Activated naive CD8-positive, alpha-beta T cell treated with anti-CD3 and anti-CD28 coated beads, Interleukin-2, amount 50 U/mL, for 24 hours (primary cell): ENCODE results near the gene RC3H1.
A peak's percentile ranks its signal among the peaks of the same experiment; 100 is the strongest.
"Not testable (repeated sequence)": the region's sequence is repeated elsewhere in the genome, so short reads cannot be mapped to it uniquely, and the experiment has no call there.

Source experiments
- ATAC-seq: fragments of 150-1000 bp; cut with Tn5 transposase; one replicate; pipeline ENCODE4 v1.10.0; 2021
- DNase-seq: peaks from one replicate; pipeline ENCODE4 v3.0.0; 2021
- H3K27ac Mint-ChIP-seq: one replicate; pipeline ENCODE4 v1.8.0; 2021; ENCODE audit warnings: mild to moderate bottlenecking, mixed read lengths
- H3K27me3 Mint-ChIP-seq: one replicate; pipeline ENCODE4 v1.8.0; 2021; ENCODE audit warnings: mixed read lengths
- H3K36me3 Mint-ChIP-seq: one replicate; pipeline ENCODE4 v1.8.0; 2021; ENCODE audit warnings: low read depth, mixed read lengths
- H3K4me1 Mint-ChIP-seq: one replicate; pipeline ENCODE4 v1.8.0; 2021; ENCODE audit warnings: mixed read lengths
- H3K4me3 Mint-ChIP-seq: one replicate; pipeline ENCODE4 v1.8.0; 2021; ENCODE audit warnings: mild to moderate bottlenecking, moderate library complexity, mixed read lengths
- H3K9me3 Mint-ChIP-seq: one replicate; pipeline ENCODE4 v1.8.0; 2021; ENCODE audit warnings: mixed read lengths

Gene RC3H1

GRCh38 chr1:174005032-174005431 is 17.1 kb downstream of the RC3H1 start:
- Mint-ChIP-seq H3K4me3 (no peak overlapping the region), H3K4me1 (peaks cover 57% of the 10 kb centered on the region), H3K9me3 (no peaks in the 10 kb centered on the region), H3K27ac (no peak overlapping the region), H3K36me3 (peaks cover 22% of the 10 kb centered on the region), H3K27me3 (no peaks in the 10 kb centered on the region)
- no peak for DNase-seq
- no peak for ATAC-seq

DNA sequence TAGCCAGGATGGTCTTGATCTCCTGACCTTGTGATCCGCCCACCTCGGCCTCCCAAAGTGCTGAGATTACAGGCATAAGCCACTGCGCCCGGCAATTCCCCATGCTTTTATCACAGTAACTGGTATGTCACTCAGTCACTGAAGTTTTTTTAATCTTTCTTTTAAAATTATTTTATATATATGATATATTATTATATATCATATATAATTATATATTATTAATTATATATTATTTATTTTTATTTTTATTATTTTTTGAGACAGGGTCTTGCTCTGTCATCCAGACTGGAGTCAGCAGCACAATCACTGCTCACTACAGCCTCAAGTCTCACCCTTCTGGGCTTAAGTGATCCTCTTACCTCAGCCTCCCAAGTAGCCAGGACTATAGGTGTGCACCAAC is 18.3 kb downstream of the RC3H1 start:
- no peak for ATAC-seq
- DNase-seq: no peak
- Mint-ChIP-seq H3K4me1 (peaks cover 52% of the 10 kb centered on the region), H3K36me3 (peaks cover 16% of the 10 kb centered on the region), H3K4me3 (no peak overlapping the region), H3K9me3 (no peaks in the 10 kb centered on the region), H3K27me3 (no peaks in the 10 kb centered on the region), H3K27ac (no peak overlapping the region)

DNA sequence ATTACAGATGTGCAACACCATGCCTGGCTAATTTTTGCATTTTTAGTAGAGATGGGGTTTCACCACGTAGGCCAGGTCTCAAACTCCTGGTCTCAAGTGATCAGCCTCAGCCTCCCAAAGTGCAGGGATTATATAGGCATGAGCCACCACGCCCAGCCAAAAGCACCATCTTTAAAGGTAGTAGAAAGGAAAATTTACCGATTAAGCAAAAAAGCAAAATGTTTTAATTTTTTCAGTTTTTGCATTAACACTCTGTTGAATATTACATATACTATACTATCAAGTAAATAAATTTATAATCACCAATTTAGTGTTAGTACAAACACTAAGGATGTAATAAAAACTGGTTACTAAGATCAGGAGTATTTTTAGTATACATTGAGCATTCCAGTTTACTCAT is 20.6 kb downstream of the RC3H1 start:
- Mint-ChIP-seq H3K27ac (no peak overlapping the region), H3K36me3 (peaks cover 9% of the 10 kb centered on the region), H3K9me3 (no peaks in the 10 kb centered on the region), H3K27me3 (no peaks in the 10 kb centered on the region), H3K4me1 (peaks cover 48% of the 10 kb centered on the region), H3K4me3 (no peak overlapping the region)
- DNase-seq (no peak), ATAC-seq (no peak)

DNA sequence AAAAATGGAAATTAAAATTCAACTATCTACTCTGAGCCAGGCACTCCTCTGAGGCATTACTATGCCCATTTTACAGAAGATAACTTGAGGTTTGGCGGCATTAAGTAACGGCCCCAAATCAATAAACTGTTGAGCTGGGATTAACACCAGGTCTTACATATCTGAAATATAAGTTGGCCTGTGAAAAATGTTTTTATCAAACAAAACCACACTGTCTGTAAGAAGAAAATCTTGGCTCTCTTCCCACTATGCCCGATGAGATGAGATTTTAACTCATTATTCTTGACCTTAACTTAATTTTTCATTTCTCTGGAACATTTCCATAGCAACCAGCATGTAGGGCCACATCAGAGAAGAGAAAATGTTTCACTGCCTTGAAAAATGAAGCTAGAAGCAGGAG is 21.8 kb downstream of the RC3H1 start:
- DNase-seq: no peak
- Mint-ChIP-seq H3K36me3 (peaks cover 8% of the 10 kb centered on the region), H3K4me3 (no peak overlapping the region), H3K27me3 (no peaks in the 10 kb centered on the region), H3K27ac (no peak overlapping the region), H3K4me1 (peaks cover 45% of the 10 kb centered on the region), H3K9me3 (no peaks in the 10 kb centered on the region)
- no peak for ATAC-seq

DNA sequence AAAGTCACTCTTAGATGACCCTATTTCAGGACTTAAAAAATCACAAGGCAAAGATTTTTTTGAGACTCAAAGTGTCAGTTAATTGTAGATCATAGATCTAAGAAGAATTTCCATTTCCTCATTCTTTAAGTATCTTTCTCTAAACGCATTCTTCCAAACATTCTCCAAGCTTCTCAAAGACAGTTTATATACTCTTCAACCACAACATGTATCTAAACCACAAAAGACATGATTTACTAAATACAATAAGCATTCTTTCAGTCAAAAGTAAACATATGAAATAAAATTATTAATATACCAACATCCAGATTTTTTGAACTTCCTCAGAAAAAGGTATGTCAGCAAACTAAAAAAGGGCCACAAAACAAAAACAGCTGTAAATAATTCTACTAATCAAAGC is 24.4 kb downstream of the RC3H1 start:
- no peaks in the 10 kb centered on the region for H3K27me3 Mint-ChIP-seq
- ATAC-seq (no peak), DNase-seq (no peak)
- no peak overlapping the region for H3K4me3 Mint-ChIP-seq
- peaks cover 42% of the 10 kb centered on the region for H3K4me1 Mint-ChIP-seq
- H3K36me3 Mint-ChIP-seq: peaks cover 6% of the 10 kb centered on the region
- H3K9me3 Mint-ChIP-seq: no peaks in the 10 kb centered on the region
- H3K27ac Mint-ChIP-seq: peak overlapping the region; percentile 43

- Mint-ChIP-seq H3K36me3 (peaks cover 14% of the 10 kb centered on the region), H3K4me3 (no peak overlapping the region), H3K9me3 (no peaks in the 10 kb centered on the region), H3K27me3 (no peaks in the 10 kb centered on the region), H3K27ac (no peak overlapping the region), H3K4me1 (peaks cover 34% of the 10 kb centered on the region)
- DNase-seq (no peak), ATAC-seq (no peak)
Observed at GRCh38 chr1:173996995-173997394, 25.2 kb downstream of the RC3H1 start.

GRCh38 chr1:173995475-173995874 is 26.7 kb downstream of the RC3H1 start:
- Mint-ChIP-seq H3K27ac (no peak overlapping the region), H3K4me1 (peaks cover 23% of the 10 kb centered on the region), H3K9me3 (no peaks in the 10 kb centered on the region), H3K4me3 (no peak overlapping the region), H3K36me3 (peaks cover 21% of the 10 kb centered on the region), H3K27me3 (no peaks in the 10 kb centered on the region)
- DNase-seq (no peak), ATAC-seq (peak; percentile 80)

DNA sequence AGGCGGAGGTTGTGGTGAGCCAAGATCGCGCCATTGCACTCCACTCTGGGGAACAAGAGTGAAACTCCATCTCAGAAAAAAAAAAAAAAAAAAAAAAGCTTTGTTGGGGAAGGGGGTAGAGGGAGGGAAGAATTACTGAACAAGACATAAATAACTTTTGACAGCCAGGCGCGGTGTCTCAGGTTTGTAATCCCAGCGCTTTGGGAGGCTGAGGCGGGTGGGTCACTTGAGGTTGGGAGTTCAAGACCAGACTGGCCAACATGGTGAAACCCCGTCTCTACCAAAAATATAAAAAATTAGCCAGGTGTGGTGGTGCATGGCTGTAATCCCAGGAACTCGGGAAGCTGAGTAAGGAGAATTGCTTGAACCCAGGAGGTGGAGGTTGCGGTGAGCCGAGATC is 28.2 kb downstream of the RC3H1 start:
- ATAC-seq, H3K4me3 Mint-ChIP-seq, H3K27me3 Mint-ChIP-seq, H3K9me3 Mint-ChIP-seq, DNase-seq, H3K27ac Mint-ChIP-seq: not testable (repeated sequence)
- Mint-ChIP-seq H3K4me1 (peaks cover 18% of the 10 kb centered on the region), H3K36me3 (peaks cover 26% of the 10 kb centered on the region)

- ATAC-seq (no peak), DNase-seq (no peak)
- peaks cover 35% of the 10 kb centered on the region for H3K36me3 Mint-ChIP-seq
- H3K27me3 Mint-ChIP-seq: no peaks in the 10 kb centered on the region
- no peak overlapping the region for H3K4me3 Mint-ChIP-seq
- no peak overlapping the region for H3K27ac Mint-ChIP-seq
- H3K9me3 Mint-ChIP-seq: no peaks in the 10 kb centered on the region
- peaks cover 1% of the 10 kb centered on the region for H3K4me1 Mint-ChIP-seq
Observed at GRCh38 chr1:173988068-173988467, 34.1 kb downstream of the RC3H1 start.

GRCh38 chr1:173986951-173987350 is 35.2 kb downstream of the RC3H1 start:
- Mint-ChIP-seq H3K9me3 (no peaks in the 10 kb centered on the region), H3K36me3 (peaks cover 28% of the 10 kb centered on the region), H3K4me1 (peaks cover 1% of the 10 kb centered on the region), H3K27ac (no peak overlapping the region), H3K27me3 (no peaks in the 10 kb centered on the region), H3K4me3 (no peak overlapping the region)
- ATAC-seq: no peak
- DNase-seq: no peak

GRCh38 chr1:173970252-173970651 is 51.9 kb downstream of the RC3H1 start:
- Mint-ChIP-seq H3K27me3 (no peaks in the 10 kb centered on the region), H3K27ac (no peak overlapping the region), H3K36me3 (peaks cover 36% of the 10 kb centered on the region), H3K4me1 (no peaks in the 10 kb centered on the region), H3K4me3 (no peak overlapping the region), H3K9me3 (no peaks in the 10 kb centered on the region)
- DNase-seq: no peak
- no peak for ATAC-seq

GRCh38 chr1:173965896-173966295 is 56.3 kb downstream of the RC3H1 start:
- not testable (repeated sequence) for DNase-seq, H3K4me1 Mint-ChIP-seq, H3K27ac Mint-ChIP-seq, H3K9me3 Mint-ChIP-seq, H3K4me3 Mint-ChIP-seq, ATAC-seq, H3K27me3 Mint-ChIP-seq
- peaks cover 38% of the 10 kb centered on the region for H3K36me3 Mint-ChIP-seq

- Mint-ChIP-seq H3K9me3 (no peaks in the 10 kb centered on the region), H3K27ac (no peak overlapping the region), H3K4me1 (no peaks in the 10 kb centered on the region), H3K27me3 (no peaks in the 10 kb centered on the region), H3K36me3 (peaks cover 37% of the 10 kb centered on the region), H3K4me3 (no peak overlapping the region)
- ATAC-seq (no peak), DNase-seq (no peak)
Observed at GRCh38 chr1:173963477-173963876, 58.7 kb downstream of the RC3H1 start.

DNA sequence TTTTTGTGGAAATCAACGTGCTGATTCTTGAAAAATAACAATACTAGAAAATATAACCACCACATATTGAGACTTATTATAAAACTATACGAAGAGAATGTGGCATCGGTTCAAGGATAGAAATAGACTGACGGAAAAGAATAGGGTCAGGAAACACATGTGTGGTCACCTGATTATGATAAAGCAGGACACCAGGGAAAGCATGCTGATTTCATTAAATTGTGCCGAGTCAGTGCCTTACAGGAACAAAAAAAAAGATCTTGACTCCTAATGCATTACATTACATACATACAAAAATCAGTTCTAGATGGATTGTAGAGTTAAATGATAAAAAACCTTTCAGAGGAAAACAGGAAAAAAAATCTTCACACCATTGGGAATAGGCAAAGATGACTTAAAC is 61.5 kb downstream of the RC3H1 start:
- H3K27me3 Mint-ChIP-seq: no peaks in the 10 kb centered on the region
- no peak overlapping the region for H3K4me3 Mint-ChIP-seq
- peaks cover 32% of the 10 kb centered on the region for H3K36me3 Mint-ChIP-seq
- DNase-seq (no peak), ATAC-seq (no peak)
- no peaks in the 10 kb centered on the region for H3K4me1 Mint-ChIP-seq
- no peaks in the 10 kb centered on the region for H3K9me3 Mint-ChIP-seq
- no peak overlapping the region for H3K27ac Mint-ChIP-seq

- peak; percentile 63 for ATAC-seq
- no peak overlapping the region for H3K27ac Mint-ChIP-seq
- peaks cover 18% of the 10 kb centered on the region for H3K4me1 Mint-ChIP-seq
- no peak for DNase-seq
- H3K36me3 Mint-ChIP-seq: peaks cover 40% of the 10 kb centered on the region
- H3K9me3 Mint-ChIP-seq: no peaks in the 10 kb centered on the region
- no peak overlapping the region for H3K4me3 Mint-ChIP-seq
- no peaks in the 10 kb centered on the region for H3K27me3 Mint-ChIP-seq
Observed at GRCh38 chr1:173954179-173954578, 68.0 kb downstream of the RC3H1 start.

- Mint-ChIP-seq H3K27me3 (no peaks in the 10 kb centered on the region), H3K27ac (no peak overlapping the region), H3K36me3 (peaks cover 40% of the 10 kb centered on the region), H3K4me1 (peaks cover 11% of the 10 kb centered on the region), H3K9me3 (no peaks in the 10 kb centered on the region), H3K4me3 (no peak overlapping the region)
- ATAC-seq (no peak), DNase-seq (no peak)
Observed at GRCh38 chr1:173948594-173948993, 73.6 kb downstream of the RC3H1 start.
